GM21515 (cell line): ENCODE data around the gene RARB.

Source experiments
- ATAC-seq: cut with Tn5 transposase; IDR thresholded peaks from one replicate; pipeline ENCODE4 v1.9.1; 2021; ENCODE audit not compliant: unreplicated experiment

RARB gene

GRCh38 chr3:25471081-25471768, 43.2 kb downstream of the RARB start:
- ATAC-seq, result no peak

- ATAC-seq, result no peak
These were observed 44.1 kb downstream of the RARB start for GRCh38 chr3:25472153-25472552.

GRCh38 chr3:25472731-25473130, 44.7 kb downstream of the RARB start:
- no peak for ATAC-seq

- ATAC-seq, result no peak
These were observed 45.2 kb downstream of the RARB start for GRCh38 chr3:25473246-25473645.

GRCh38 chr3:25474052-25474451, 46.0 kb downstream of the RARB start:
- ATAC-seq, result no peak

DNA sequence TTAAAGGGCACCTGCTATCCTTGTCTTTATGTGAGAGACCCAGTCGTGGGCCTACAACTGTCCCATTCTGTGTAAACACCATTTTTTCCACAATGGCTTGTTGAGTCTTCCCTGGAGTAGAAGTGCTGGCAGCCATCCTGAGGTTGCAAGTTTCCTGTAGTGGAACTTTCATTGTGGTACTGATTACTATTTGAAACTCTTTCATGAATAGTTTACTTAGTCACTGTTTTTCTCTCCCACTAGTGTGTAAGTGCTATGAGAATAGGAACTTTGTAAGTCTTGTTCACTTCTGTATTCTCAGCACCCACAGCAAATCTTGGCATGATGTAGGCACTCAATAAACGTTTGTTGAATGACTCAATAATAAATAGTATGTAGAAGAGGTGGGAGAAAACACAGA, 48.6 kb downstream of the RARB start:
- no peak for ATAC-seq

DNA sequence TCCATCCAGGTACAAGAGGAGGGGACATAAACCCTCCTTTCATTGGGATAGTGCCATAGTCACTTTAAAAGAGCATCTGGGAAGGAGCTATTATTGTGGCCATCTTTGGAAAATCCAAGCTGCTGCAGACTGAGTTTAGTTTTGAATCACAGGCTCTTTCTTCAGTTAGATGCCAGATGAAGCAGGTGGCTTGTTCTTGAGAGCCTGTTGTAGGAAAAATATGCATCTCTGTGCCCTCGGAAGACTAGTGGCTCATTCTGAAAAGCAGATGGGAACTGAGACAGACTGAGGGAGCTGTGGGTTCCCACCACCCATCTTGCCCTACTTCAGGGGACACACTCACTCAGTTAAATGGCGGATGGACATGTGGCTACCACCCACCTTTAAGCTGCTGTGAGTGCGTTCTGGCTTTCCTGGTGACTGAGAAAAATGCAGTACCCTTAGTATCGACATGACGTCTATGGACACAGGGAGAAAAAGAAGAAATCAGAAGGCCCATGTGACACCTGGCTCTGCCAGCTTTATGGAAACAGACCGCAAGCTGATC, 50.2 kb downstream of the RARB start:
- no peak for ATAC-seq

DNA sequence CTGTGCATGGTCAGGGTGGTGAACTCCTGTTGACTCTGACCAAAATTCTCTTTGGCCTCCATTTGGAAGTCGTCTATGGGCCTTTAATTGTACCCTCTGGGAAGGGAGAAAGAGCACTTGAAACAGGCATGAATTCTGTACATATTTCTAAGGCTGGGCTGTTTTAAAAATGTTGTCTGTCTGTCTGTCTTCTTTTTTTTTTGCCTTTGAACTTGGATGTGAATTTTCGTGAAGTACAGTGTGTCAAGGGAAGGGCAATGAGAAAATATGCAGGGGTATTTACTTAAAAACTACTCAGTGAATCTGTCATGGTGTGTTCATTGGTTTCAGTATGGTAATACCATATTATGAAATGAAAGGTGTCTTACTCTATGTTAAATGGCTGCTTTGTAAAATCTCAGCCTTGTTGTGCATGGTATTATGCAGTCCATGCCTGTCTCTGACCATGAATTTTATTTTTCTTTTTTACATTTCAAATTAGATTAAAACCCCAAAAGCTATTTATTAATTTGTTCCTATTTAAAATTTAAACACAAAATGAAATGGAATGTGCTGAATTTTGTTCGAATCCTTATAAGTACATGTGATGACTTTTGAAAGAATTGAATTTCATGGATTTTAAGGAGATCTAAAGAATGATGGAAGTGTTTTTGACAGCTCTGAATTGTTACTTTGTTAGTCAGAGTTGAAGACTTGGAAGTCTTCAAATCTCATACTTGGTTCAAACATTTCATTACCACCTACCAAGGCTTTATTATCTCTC, 51.1 kb downstream of the RARB start:
- no peak for ATAC-seq

- ATAC-seq, result no peak
These were observed 51.6 kb downstream of the RARB start for GRCh38 chr3:25479727-25480010.

DNA sequence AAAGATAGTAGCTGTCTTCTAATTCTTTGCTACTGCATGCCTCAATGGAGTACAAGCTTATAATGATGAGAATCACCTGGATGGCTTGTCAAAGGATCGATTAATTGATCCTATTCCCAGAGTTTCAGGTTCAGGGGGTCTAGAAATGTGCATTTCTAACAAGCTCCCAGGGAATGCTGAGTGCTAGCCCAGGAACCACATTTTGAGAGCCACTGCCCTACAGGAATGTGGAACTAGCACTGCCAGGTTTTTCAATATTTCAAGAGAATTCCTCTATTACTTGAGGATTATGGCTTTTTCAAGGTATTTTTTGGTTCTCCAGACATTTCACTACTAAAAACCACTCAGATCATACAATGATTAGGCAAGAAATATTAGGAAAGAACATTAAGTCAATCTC, 52.7 kb downstream of the RARB start:
- no peak for ATAC-seq

GRCh38 chr3:25481386-25481785, 53.3 kb downstream of the RARB start:
- ATAC-seq, result no peak

- ATAC-seq, result no peak
These were observed 55.4 kb downstream of the RARB start for GRCh38 chr3:25483456-25483855.

DNA sequence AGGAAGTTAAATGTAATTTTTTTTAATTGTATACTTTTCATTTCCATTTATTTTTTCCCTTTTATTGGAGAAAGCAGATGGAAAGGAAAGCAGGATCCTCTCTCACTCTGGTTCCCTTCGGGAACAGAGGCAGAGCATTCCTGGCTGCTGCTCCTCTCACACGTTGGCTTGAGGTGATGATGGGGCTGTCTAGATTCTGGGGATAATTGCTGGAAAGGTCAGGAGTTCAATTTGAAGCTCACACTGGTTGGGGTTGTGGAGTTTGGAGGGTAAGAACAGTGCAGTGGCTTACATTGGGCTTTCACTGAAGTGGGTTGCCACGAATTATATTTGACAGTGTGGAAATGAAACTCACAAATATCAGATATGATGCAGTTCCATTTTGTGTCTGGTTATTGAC, 57.6 kb downstream of the RARB start:
- no peak for ATAC-seq

DNA sequence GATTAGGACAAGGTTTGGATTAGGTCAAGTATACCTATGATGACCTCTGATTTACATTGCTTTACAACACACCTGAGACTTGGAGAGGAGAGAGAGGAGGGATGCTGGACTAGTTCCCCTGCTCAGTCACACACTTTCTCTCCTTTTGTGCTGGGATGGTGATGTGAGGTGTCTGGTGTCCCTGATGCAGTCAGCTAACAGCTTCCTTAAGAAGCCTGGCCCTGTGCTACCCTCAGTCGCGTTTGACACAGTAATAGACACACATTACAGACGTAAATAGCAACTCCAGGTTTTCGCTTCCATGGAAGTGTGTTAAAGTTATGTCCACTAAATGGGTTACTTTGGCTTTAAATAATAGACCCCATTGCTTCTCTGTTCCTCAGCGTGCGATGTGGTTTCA, 58.9 kb downstream of the RARB start:
- ATAC-seq, result no peak

GRCh38 chr3:25489858-25490593, 62.0 kb downstream of the RARB start:
- ATAC-seq, result no peak

DNA sequence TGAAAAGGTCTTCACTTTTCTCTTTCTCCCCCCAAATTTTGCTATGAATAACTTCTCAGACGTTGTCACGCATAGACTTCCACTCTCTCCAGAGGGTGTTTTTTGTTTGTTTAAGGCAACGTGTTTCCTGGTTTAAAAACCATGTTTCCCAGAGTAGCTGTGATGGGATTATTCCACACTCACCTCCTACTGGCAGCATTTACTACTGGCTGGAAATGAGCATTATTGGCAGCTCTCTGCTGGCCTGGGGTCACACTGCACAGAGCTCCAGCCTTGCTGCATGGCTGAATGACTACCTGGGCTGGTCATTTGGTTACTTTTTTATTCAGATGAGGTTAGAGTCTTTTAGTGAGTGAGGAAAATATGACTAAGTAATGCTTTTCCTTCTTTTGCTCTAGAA, 65.2 kb downstream of the RARB start:
- ATAC-seq, result no peak

DNA sequence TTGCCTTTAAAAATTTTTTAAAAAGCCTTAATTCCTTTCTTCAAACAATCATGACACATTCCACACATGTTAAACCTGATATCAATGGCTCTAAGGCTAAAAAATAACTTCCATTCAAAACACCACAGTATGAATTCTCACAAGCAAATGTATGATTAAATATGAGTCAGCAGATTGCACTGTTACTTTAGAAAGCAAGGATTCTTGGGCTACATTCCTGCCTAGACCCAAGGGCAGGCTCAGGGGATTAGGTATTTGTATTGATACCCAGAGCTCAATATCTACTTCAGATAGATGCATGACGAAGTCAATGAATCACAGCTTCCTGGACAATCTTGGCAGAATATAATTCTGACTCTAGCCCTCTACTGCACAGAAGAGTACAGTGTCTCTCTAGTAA, 65.7 kb downstream of the RARB start:
- ATAC-seq, result no peak

DNA sequence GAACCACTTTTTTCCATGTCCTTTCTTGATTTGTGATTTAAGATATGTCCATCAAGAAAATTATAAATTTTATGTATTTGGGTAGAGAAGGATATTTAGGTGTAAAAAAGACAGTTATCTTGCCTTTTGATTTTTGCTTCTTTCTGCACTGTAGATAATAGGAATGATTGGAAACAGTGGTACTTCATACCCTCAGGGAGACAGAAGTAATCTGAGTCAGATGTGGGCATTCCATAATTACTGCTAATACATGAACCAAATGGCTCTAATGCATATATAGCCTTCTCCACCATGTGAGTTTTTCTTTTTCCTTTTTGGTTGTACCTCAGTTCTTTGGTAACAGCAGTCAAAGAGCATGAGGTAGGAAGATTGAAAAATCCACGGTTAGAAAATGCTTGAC, 67.2 kb downstream of the RARB start:
- ATAC-seq, result no peak

DNA sequence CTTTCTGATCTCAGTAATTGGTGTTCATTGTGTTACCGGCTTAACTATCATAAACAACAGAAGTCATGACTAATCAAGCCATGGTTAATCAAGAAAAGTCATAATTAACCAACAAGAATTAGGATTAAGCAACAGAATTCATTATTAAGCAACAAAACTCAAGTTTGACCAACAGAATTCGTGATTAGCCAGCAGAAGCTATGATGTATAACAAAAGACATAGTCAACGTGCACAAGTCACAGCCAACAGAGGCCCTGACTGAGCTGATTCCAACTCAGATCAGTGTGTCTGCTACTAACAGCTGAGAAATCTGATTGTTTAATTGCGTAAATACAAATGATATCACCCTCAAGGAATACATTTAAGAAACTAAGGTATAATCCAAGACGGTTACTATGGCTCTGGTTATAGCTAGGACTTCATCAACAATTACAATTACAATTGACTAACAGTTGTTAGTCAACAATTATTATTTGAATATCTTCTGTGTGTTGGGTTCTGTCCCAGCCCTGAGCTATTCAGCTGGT, 67.7 kb downstream of the RARB start:
- ATAC-seq, result no peak

- ATAC-seq, result no peak
These were observed 69.0 kb downstream of the RARB start for GRCh38 chr3:25497096-25497495.

DNA sequence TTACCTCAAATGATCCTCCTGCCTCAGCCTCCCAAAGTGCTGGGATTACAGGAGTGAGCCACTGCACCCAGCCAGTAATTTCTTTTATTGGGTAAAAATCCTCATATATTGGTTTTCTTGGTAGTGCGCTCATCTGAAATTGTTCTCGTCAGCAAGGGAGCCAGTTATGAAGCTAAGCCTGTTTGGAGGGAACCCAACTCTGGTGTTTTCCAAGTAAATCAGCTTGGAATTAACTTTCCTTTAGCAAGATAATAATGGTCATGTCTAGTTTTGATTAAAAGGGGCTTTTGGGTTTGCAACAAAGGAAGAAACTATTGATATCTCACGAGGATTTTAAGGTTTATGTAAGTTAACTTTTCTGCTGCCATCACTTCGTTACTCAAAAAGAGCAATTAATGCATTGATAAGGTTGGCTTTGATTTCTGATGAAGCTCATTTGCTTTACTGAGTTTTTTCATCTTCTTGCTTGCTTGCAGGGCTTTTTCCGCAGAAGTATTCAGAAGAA, 72.7 kb downstream of the RARB start:
- no peak for ATAC-seq

DNA sequence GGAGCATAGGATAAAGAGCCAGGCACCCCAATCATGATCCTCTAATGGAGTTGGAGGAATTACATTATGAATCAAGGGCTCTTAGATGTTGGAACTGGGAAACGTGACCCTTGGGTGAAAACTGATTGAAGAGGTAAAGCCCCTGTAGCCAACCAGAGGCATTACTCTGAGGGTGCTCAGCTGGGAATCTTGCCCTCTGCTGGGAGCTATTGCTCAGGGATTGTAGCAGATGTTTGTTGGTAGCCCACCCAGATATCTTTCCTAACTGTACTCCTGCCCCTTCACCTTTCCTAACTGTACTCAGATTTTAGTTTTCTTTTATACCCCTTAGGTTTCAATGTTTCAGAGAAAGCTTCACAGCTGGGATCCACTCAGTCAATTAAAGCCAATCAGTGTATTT, 74.2 kb downstream of the RARB start:
- no peak for ATAC-seq
